ENCODE data around the gene PDSS1.
"Not testable (repeated sequence)": the region's sequence is repeated elsewhere in the genome, so short reads cannot be mapped to it uniquely, and the experiment has no call there.

Gene PDSS1

GRCh38 chr10:26690731-26691475, 6.6 kb upstream of the PDSS1 start:
- DNase-seq (ENCODE audit: low read depth in 1 of 2, low spot score in 1 of 2): peak in 1 of 2 experiments; percentile 16
- H3K27me3 ChIP-seq (ENCODE audit: insufficient read depth, poor library complexity, severe bottlenecking): no peaks in the 10 kb centered on the region
- TF ChIP-seq SPI1 (IDR thresholded peaks at IDR 0.05; ENCODE audit: borderline replicate concordance, low read depth) (no peak), POLR2AphosphoS5 (IDR thresholded peaks at IDR 0.05; ENCODE audit: low read depth) (no peak), GABPA (IDR thresholded peaks at IDR 0.05; ENCODE audit: low read depth) (no peak), REST (IDR thresholded peaks at IDR 0.05; ENCODE audit: insufficient replicate concordance, low read depth) (no peak)
- TF ChIP-seq, protein P1, sequence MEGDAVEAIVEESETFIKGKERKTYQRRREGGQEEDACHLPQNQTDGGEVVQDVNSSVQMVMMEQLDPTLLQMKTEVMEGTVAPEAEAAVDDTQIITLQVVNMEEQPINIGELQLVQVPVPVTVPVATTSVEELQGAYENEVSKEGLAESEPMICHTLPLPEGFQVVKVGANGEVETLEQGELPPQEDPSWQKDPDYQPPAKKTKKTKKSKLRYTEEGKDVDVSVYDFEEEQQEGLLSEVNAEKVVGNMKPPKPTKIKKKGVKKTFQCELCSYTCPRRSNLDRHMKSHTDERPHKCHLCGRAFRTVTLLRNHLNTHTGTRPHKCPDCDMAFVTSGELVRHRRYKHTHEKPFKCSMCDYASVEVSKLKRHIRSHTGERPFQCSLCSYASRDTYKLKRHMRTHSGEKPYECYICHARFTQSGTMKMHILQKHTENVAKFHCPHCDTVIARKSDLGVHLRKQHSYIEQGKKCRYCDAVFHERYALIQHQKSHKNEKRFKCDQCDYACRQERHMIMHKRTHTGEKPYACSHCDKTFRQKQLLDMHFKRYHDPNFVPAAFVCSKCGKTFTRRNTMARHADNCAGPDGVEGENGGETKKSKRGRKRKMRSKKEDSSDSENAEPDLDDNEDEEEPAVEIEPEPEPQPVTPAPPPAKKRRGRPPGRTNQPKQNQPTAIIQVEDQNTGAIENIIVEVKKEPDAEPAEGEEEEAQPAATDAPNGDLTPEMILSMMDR (IDR thresholded peaks at IDR 0.05; ENCODE audit: insufficient read depth, low read length): no peak
- no peak overlapping the region for H3K27ac ChIP-seq (replicated peaks)
- no peak overlapping the region for H3K4me3 ChIP-seq (replicated peaks; ENCODE audit: insufficient read depth, low read length)

- H3K27ac ChIP-seq (replicated peaks); H3K4me3 ChIP-seq (replicated peaks; ENCODE audit: insufficient read depth, low read length); DNase-seq (ENCODE audit: low read depth in 1 of 2, low spot score in 1 of 2); H3K27me3 ChIP-seq (ENCODE audit: insufficient read depth, poor library complexity, severe bottlenecking): not testable (repeated sequence)
Measured at GRCh38 chr10:26694536-26694935, 3.0 kb upstream of the PDSS1 start.

GRCh38 chr10:26696786-26697162, 727 bp upstream of the PDSS1 start:
- DNase-seq (ENCODE audit: low read depth in 1 of 2, low spot score in 1 of 2): peak in 1 of 2 experiments; percentile 61
- Histone ChIP-seq H3K4me3 (replicated peaks; ENCODE audit: insufficient read depth, low read length) (peak overlapping the region; percentile 63), H3K27me3 (ENCODE audit: insufficient read depth, poor library complexity, severe bottlenecking) (no peaks in the 10 kb centered on the region), H3K27ac (replicated peaks) (peak overlapping the region; percentile 99)
- TF ChIP-seq, protein P1 (IDR thresholded peaks at IDR 0.05; ENCODE audit: insufficient read depth, low read length): no peak
- TF ChIP-seq SPI1 (IDR thresholded peaks at IDR 0.05; ENCODE audit: borderline replicate concordance, low read depth): no peak
- TF ChIP-seq POLR2AphosphoS5 (IDR thresholded peaks at IDR 0.05; ENCODE audit: low read depth): no peak
- TF ChIP-seq REST (IDR thresholded peaks at IDR 0.05; ENCODE audit: insufficient replicate concordance, low read depth): no peak

- TF ChIP-seq POLR2AphosphoS5 (IDR thresholded peaks at IDR 0.05; ENCODE audit: low read depth): no peak
- TF ChIP-seq, protein P1 (IDR thresholded peaks at IDR 0.05; ENCODE audit: insufficient read depth, low read length): no peak
- no peak for TF ChIP-seq SPI1 (IDR thresholded peaks at IDR 0.05; ENCODE audit: borderline replicate concordance, low read depth)
- TF ChIP-seq REST (IDR thresholded peaks at IDR 0.05; ENCODE audit: insufficient replicate concordance, low read depth): no peak
- no peak for TF ChIP-seq GABPA (IDR thresholded peaks at IDR 0.05; ENCODE audit: low read depth)
- DNase-seq (ENCODE audit: low read depth in 1 of 2, low spot score in 1 of 2): no peak
- Histone ChIP-seq H3K27me3 (ENCODE audit: insufficient read depth, poor library complexity, severe bottlenecking) (no peaks in the 10 kb centered on the region), H3K27ac (replicated peaks) (peak overlapping the region; percentile 99), H3K4me3 (replicated peaks; ENCODE audit: insufficient read depth, low read length) (peak overlapping the region; percentile 63)
Measured at GRCh38 chr10:26697922-26698608, 564 bp downstream of the PDSS1 start.
